Measurements from ENCODE around the gene GAS7.

GAS7 gene

DNA sequence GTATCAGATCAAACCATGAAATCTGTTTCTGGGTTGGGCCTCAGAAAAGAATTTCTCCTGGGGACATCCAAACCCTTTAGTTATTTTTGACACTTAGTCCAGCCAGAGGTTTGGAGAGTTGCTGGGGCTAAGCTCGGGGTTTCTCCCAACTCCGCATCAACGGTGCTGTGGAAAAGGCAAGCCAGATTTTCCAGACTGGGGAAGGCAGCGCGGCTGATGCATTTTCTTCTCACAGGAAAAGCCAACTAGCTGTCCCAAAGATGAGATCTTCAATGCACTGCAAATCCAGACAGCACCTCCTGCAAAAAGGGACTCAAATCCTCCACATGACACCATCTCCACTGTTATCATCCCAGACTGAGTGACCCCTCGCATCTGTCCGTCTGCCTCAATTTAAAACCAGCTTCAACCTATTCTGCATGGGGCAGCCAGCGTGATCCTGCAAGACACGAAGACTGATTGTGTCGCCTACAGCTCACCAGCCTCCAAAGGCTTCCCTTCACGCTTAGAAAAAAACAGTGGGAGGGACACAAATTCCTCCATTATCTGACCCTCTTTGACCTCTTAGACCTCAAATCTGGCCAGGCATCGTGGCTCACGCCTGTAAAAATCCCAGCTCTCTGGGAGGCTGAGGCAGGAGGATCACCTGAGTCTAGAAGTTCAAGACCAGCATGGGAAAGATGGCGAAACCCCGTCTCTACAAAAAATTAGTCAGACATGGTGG, 62.0 kb downstream of the GAS7 start:
- DNase-seq (ENCODE audit: low read depth in 2 of 3, low spot score in 2 of 3), result no peak

DNA sequence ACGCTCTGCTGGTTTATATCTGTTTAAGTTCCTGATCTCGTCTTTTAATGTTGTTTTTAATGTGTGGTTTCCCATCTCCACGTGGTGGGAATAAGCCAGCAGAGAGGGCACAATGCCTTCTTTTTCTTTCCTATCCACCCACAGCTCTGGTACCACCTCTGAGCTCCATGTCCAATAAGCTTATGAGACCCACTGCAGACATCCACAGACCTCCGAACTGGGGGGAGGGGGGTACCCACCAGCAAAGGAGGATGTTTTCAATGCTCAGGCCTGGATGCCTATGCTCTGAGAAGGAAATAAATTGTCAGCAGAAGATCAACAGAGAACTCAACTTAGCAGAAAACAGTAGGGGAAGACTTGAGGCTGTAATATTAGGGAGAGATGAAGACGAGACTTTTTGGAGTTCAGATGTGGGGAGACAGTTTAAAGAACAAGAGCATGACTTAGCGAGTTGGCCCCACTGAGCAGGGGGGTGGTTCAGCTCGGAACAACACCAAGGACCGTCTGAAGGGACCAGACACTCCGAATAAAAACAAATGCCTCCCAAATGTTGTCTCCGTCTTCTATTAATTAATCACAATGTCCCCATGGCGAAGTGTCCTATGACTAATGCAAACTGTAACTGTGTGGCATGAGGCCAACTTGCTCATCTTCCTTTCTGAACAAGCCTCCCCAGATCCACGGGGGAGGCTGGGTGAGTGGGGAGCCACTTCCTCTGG, 62.7 kb downstream of the GAS7 start:
- DNase-seq (ENCODE audit: low read depth in 2 of 3, low spot score in 2 of 3), result no peak

DNA sequence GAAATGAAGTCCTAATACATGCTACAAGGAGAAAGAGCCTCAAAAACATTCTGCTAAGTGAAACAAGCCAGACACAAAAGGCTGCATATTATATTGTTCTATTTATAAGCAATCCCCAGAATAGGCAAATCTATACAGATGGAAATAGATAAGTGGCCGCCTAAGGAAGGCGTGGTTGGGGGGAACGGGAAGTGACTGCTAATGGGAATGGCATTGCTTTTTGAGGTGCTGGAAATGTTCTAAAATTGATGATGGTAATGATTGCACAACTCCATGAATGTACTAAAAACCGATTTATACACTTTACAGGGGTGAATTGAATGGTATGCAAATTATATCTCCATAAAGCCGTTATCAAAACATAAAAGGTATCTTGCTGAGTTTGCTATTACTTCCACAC, 67.7 kb downstream of the GAS7 start:
- no peak for DNase-seq (ENCODE audit: low read depth in 2 of 3, low spot score in 2 of 3)

DNA sequence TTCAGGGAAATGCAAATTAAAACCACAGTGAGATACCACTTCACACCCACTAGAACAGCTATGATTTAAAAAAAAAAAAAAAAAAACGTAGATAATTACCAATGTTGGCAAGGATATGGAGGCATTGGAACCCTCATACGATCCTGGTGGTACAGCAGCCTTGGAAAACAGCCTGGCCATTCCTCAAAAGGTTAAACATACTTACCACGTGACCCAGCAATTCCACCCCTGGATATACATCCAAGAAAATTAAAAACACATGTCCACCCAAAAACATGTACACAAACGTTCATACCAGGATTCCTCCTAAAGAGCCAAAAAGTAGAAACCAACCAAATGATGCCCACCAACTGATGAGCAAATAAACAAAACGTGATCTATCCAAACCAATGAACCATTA, 68.1 kb downstream of the GAS7 start:
- DNase-seq (ENCODE audit: low read depth in 2 of 3, low spot score in 2 of 3), result no peak

DNA sequence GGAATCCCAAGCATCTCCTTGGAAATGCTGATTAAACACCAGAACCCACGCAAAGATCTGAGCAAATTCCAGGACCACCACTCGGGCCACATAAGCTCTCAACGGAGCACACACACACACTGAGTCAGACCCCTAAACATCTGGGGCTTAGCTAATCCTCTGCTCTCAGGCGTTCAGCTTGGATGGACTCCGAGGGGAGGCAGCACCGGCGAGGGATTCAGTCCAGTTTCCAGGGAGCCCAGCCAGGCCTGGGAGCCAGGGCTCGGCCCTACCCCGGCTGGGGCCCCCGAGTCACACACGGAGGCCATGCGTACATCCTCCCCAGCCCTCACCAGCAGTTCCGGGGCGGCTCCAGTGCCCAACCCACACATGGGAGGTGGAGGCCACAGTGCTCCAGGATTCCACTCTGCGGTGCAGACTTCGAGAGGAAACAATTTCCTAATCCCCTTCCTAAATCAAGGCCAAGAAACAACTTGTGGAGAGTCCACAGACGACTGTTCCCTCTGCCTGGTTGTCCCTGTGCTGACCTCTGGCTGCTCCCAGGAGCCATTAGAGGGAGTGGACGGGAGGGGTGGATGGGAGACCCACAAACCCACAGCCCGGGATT, 70.5 kb downstream of the GAS7 start:
- no peak for DNase-seq (ENCODE audit: low read depth in 2 of 3, low spot score in 2 of 3)

DNA sequence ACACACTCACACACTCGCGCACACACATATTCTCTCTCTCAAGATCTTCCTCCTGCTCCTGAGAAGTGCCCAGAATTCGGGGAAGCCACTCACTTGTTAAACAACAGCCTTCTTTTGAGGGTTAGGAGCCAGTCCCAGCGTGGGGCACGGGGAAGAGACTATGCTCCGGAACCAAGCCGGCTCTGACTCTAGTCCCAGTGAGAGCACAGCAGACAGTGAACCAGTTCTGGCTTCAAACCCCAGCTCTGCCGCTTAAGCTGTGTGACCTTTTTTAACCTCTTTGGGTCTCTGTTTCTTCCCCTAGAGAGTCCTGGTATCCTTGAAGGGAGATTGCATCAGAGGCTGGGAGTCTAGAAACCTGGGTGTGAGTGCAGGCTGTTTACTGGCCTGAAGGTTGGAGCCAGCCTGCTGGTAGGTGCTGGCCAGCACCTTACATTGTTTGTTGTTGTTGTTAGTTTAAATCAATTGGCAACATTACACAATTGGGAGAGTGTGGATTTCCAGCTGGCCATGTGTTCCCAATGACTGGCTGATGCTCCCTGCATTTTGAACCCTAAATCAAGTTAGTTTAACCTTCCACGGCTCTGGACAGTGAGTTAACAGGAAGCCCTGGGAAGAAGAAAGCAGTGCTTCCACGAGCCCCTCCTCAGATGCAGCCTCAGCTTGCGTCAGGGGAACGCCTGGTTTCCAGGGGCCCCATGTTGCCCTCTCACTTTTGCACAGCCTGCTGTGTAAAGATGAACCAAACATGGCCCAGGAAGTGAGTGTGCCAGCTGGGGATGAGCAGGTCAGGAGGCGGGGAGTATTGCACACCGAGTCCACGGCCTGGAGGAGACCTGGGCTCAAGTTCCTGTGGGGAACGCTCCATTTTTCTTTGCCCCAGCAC, 71.5 kb downstream of the GAS7 start:
- DNase-seq (ENCODE audit: low read depth in 2 of 3, low spot score in 2 of 3), result no peak

DNA sequence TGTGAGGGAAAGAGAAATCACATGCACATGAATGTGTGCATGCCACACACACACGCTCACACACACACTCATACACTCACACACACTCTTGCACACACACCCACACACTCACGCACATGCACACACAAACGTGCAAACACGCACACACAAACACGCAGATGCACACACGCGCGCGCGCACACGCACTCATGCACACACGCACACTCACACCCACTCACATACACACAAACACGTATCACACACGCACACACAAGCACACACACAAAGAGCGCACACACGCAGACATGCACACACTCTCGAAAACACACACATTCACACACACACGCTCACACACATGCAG, 72.2 kb downstream of the GAS7 start:
- no peak for DNase-seq (ENCODE audit: low read depth in 2 of 3, low spot score in 2 of 3)

DNA sequence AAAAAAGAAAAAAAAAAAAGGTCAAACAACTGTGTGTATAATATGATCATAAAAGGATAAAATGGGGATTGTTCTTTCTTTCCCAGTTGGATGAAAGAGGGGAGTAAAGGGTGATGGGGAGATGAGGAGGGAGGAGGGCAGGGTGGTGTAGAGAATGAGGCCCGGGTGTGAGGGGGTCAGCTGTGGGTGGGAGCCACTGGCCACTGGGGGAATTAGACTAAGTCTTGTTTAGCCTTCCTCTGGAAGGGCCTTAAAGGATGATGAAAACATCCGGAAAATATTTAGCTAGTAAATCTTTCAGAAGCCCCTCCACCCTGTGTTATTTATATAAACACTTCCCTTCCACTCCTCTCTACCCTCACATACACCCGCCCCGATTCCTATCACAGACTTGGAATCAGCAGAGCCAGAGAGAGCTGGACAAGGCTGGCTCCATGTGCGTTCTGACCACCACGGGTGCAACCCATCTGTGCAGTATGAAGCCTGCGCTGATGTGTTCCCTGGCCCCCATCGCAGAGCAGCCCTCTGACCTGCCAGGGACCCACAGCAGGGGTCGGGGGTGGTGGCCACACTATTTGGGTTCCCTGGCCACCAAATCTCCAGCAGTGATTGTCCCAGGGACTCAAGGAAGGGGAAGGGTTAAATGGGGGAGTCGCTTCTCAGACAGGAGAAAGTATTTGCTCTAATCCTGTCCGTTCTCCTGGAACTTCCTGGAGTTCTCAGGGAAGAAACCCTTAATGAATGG, 72.7 kb downstream of the GAS7 start:
- DNase-seq (ENCODE audit: low read depth in 2 of 3, low spot score in 2 of 3), result no peak

DNA sequence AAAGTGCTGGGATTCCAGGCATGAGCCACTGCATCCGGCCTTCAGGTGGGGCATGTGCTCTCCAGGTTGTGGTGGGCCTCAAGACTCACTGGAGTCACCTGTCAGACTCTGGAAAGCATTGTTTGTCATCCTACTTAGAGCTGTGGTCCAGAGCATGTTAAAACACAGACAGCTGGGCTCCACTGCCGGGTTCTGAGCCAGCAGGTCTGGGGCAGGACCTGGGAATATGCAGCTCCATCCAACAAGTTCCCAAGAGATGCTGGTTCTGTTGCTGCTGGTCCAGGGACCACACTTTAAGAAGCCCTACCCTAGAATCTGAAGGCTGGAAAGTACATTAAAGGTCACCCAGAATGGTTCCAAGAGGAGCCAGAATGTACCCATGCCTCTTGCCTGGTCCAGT, 75.3 kb downstream of the GAS7 start:
- DNase-seq (ENCODE audit: low read depth in 2 of 3, low spot score in 2 of 3), result no peak

DNA sequence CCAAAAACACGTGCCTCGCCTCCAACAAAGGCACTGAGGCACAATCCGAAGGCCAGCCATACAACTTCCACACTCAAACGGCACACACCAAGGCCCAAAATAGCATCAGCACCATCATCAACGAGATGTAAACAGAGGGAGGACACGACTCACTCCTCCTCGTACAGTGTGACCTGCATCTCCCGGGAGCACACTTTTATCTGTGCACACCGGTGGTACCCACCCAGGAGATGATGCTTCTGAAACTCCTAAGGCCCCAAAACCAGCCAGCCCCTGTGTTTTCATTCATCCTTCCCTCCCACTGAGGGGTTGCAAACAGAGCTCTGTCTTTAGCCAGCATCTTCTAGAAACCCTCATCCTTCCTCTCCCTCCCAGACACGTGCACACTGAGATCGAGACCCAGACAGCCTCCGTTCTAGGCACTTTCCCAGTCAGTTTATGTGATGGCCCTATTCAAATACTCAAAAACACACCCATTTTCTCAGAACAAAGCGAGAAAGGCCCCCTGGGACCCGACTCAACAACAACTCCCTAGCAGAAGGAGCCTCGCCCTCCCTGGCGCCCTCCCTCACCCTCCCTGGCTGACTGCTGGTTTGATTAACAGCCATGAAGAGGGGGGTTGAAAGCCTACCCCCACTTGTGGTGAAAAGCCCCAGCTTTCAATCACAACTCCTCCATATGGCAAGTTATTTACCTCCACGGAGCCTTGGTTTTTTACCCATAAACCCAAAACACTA, 76.3 kb downstream of the GAS7 start:
- DNase-seq (ENCODE audit: low read depth in 2 of 3, low spot score in 2 of 3), result no peak

DNA sequence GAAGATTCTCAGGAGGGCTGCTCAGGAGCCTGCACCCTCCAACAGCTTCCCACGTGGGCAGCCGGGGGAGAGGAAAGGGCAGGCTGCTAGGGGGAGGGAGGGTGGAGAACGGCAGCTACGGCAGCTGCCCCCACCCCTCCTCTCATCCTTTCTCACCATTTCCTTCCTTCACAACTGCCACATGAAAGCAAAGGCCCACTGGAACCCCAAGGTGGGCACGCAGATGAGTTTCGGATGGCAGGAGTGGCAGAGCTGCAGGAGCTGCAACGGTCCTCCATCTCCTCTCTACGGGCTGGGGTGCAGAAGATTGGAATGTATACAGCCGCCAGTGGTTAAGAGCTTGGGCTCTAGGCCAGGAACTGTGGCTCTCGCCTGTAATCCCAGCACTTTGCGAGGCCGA, 77.7 kb downstream of the GAS7 start:
- no peak for DNase-seq (ENCODE audit: low read depth in 2 of 3, low spot score in 2 of 3)

DNA sequence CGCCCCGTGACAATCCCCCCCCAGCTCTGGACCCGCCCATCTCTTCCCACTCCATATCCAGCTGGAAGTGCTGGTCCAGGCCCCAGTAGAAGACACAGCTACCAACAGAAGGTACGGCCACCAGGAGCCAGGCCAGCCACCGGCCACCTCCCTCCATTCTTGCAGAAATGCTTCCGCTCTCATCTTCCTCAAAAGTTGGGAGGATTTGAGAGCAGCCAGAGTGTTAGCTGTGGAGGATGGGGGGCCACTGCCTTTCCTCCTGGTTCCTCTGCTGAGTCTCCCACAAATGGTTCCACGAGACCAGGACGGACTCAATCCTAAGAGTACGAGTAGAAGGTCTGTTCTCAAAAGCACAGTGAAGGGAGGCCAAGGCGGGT, 78.3 kb downstream of the GAS7 start:
- no peak for DNase-seq (ENCODE audit: low read depth in 2 of 3, low spot score in 2 of 3)

DNA sequence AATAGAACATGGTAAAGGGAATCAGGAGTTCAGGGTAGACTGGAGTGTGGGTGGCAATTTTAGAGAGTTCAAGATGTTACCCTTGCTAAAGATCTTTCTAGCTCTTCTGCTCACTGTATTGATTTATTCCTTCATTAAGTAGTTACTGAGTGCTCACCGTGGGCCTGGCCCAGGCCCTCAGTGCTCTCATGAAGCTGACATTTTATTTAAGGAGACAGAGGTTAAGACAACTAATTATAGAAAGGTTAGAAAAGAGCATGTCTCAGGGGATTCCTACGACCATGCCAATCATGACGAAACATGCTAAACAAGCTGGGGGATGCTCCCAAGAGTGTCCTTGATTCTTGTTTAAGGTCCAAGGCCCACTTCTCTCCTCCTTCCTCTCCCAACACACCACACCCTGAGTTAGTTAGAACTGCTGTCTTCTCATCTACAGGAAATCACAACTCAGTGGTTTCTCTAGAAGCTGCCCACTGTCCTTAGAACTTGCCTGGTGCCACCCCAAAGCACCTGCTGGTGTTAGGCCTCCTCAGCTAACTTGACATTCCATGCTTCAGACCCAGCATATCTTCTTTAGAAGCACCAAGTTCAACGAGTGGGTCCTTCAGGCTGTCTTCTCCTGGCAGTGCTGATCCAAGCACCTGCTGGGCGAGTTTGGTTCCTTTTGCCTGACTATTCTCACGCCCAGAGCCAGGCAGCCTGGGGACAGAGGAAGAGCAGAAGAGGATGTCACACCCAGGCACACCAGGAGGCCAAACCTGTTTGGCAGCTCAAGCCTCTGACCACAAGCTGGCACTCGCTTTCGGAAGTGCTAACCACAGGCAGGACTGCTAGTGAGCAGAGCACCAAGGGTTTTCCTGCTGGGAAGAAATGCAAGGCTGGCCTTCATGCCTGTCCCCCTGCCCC, 79.0 kb downstream of the GAS7 start:
- no peak for DNase-seq (ENCODE audit: low read depth in 2 of 3, low spot score in 2 of 3)

DNA sequence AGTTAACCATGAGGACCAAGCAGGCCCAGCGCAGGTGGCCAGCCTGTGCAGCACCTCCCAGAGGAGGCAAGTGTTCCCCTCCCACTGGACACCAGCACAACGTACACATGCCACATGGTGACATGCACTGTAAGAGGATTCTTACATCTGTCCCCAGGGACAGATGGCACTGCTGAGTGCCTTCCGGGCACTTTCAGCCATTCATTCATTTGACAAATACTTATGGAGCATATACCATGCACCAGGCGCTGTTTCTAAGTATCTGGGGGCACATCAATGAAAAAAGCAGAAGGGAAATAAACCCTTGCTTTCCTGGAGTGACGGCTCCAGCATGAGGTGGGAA, 79.6 kb downstream of the GAS7 start:
- no peak for DNase-seq (ENCODE audit: low read depth in 2 of 3, low spot score in 2 of 3)

DNA sequence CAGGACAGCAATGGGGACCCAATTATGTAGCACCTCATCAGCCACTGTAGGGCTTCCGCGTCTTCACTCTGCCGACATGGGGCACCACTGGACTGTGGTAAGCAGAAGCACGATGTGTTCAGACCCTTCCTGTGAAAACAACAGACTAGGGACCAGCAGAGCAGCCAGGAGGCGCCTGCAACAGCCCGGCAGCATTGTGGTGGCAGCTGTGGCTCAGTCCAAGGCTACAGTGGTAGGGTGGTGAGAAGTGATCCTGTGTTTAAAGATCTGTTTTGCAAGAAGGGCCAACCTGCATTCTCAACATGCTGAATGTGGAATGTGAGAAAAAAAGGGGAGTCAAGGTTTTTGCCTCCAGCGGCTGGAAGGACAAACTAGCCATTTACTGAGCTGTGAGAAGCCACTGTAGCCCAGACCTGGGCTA, 80.8 kb downstream of the GAS7 start:
- no peak for DNase-seq (ENCODE audit: low read depth in 2 of 3, low spot score in 2 of 3)

DNA sequence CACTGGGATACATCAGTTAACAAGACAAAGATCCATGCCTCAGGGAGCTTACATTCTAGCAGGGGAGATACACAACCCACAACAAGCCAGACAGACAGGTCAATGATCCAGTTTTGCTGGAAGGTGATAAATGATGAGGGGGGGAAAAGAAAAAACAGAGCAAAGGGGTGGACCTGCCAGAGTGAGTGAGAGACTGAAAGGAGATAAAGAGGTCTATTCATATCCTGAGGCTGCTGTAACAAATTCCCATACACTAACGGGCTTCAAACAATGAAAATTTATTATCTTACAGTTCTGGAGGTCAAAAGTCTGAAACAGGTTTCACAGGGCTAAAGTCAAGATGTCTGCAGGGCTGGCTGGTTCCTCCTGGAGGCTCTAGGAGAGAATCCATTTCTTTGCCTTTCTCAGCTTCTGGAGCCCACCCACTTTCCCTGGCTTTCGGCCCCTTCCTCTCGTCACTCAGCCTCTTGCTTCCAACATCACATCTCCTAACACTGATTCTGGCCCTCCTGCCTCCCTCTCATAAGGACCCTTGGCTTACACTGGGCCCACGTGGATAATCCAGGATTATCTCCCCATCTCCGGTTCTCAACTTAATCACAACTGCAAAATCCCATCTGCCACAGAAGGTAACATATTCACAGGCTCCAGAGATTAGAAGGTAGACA, 81.5 kb downstream of the GAS7 start:
- DNase-seq (ENCODE audit: low read depth in 2 of 3, low spot score in 2 of 3), result no peak

DNA sequence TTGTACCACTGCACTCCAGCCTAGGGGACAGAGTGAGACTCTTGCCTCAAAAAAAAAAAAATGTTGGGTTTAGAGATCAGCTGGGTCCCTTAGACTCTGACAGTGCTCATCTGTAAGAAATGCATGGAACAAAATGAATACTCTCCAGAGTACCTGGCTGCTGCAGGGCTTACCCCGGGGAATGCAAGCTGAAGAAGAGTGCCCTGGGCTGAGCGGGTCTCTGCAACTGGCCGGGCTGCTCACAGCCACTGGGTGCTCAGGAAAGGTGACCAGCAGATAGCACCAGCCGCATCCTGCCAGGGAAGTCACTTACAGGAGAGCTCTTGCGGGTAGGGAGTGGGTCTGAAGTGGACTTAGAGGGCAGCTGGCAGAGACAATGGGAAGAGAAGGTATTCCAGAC, 82.1 kb downstream of the GAS7 start:
- DNase-seq (ENCODE audit: low read depth in 2 of 3, low spot score in 2 of 3), result no peak

DNA sequence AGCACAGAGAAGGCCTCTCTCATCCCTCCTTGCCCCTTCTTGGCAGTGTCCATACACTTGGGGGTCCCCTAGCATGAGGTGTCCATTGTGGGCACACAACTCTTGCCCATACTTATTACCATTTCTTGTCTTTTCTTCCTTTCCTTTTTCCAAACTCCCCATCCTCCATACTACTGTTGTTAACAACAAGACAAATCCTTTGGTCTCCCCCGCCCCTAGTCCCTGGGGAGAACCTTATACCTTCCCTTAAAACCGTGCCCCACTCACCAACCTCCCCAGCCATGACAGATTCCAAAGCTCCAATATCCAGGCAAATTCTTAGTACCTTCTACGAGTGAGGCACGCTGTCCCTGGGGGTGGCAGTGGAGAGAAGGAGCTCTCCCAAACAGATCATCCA, 82.9 kb downstream of the GAS7 start:
- no peak for DNase-seq (ENCODE audit: low read depth in 2 of 3, low spot score in 2 of 3)
